Right forelimb (tissue), 1 donor: ENCODE results near the gene PSMC4.
"Not testable (repeated sequence)": the region's sequence is repeated elsewhere in the genome, so short reads cannot be mapped to it uniquely, and the experiment has no call there.

Experiments used
- DNase-seq: peaks from one replicate; pipeline ENCODE4 v3.0.0-alpha.2; 2018

Gene PSMC4

GRCh38 chr19:39949026-39949747 is 21.8 kb upstream of the PSMC4 start:
- DNase-seq = no peak

GRCh38 chr19:39951065-39951650 is 19.8 kb upstream of the PSMC4 start:
- DNase-seq = no peak

- DNase-seq = no peak
These were observed 19.3 kb upstream of the PSMC4 start for GRCh38 chr19:39951686-39952085.

- DNase-seq = no peak
These were observed 17.1 kb upstream of the PSMC4 start for GRCh38 chr19:39953915-39954314.

- not testable (repeated sequence) for DNase-seq
These were observed 13.1 kb upstream of the PSMC4 start for GRCh38 chr19:39957886-39958285.

GRCh38 chr19:39958942-39959341 is 12.0 kb upstream of the PSMC4 start:
- DNase-seq = not testable (repeated sequence)

- DNase-seq = not testable (repeated sequence)
These were observed 11.6 kb upstream of the PSMC4 start for GRCh38 chr19:39959407-39959806.

- DNase-seq = no peak
These were observed 7.1 kb upstream of the PSMC4 start for GRCh38 chr19:39963898-39964297.

- DNase-seq = no peak
These were observed 4.3 kb upstream of the PSMC4 start for GRCh38 chr19:39966617-39967016.

- no peak for DNase-seq
These were observed 3.4 kb upstream of the PSMC4 start for GRCh38 chr19:39967561-39967960.

- no peak for DNase-seq
These were observed 2.2 kb upstream of the PSMC4 start for GRCh38 chr19:39968789-39969188.

- no peak for DNase-seq
These were observed 1.7 kb upstream of the PSMC4 start for GRCh38 chr19:39969266-39969665.

GRCh38 chr19:39969681-39970424 is 1.1 kb upstream of the PSMC4 start:
- no peak for DNase-seq

GRCh38 chr19:39970425-39970674 is 615 bp upstream of the PSMC4 start:
- no peak for DNase-seq

- no peak for DNase-seq
These were observed 543 bp downstream of the PSMC4 start for GRCh38 chr19:39971380-39972035.

- DNase-seq = no peak
These were observed 3.6 kb downstream of the PSMC4 start for GRCh38 chr19:39974377-39975155.

- no peak for DNase-seq
These were observed 11.9 kb downstream of the PSMC4 start for GRCh38 chr19:39982883-39983282.

- no peak for DNase-seq
These were observed 12.8 kb downstream of the PSMC4 start for GRCh38 chr19:39983695-39984300.

GRCh38 chr19:39986643-39987042 is 15.7 kb downstream of the PSMC4 start:
- no peak for DNase-seq

- DNase-seq = no peak
These were observed 16.2 kb downstream of the PSMC4 start for GRCh38 chr19:39987167-39987566.

- no peak for DNase-seq
These were observed 16.6 kb downstream of the PSMC4 start for GRCh38 chr19:39987596-39987995.

- DNase-seq = no peak
These were observed 22.6 kb downstream of the PSMC4 start for GRCh38 chr19:39993605-39994004.

GRCh38 chr19:39994361-39994760 is 23.4 kb downstream of the PSMC4 start:
- no peak for DNase-seq
